Glutamatergic neuron (in vitro differentiated cells): Measurements from ENCODE around the gene GAA. TPM values are rescaled to one million over a fixed set of nuclear protein-coding genes. Genes with fewer than 3 reads are reported as not detected.
A peak's percentile ranks its signal among the peaks of the same experiment; 100 is the strongest.

Source experiments
- DNase-seq: peaks from one replicate; pipeline ENCODE4 v3.0.0; 2022
- H3K27ac Mint-ChIP-seq: one replicate; pipeline ENCODE4 v1.8.0; 2020; ENCODE audit warnings: mild to moderate bottlenecking, mixed read lengths, inconsistent platforms; ENCODE audit not compliant: unreplicated experiment
- H3K27me3 Mint-ChIP-seq: one replicate; pipeline ENCODE4 v1.8.0; 2020; ENCODE audit warnings: mild to moderate bottlenecking, moderate library complexity, mixed read lengths, inconsistent platforms; ENCODE audit not compliant: unreplicated experiment
- H3K36me3 Mint-ChIP-seq: one replicate; pipeline ENCODE4 v1.8.0; 2020; ENCODE audit warnings: mild to moderate bottlenecking, mixed read lengths, inconsistent platforms; ENCODE audit not compliant: unreplicated experiment
- H3K4me1 Mint-ChIP-seq: one replicate; pipeline ENCODE4 v1.8.0; 2020; ENCODE audit warnings: mild to moderate bottlenecking, low read depth, mixed read lengths, inconsistent platforms; ENCODE audit not compliant: unreplicated experiment
- H3K4me3 Mint-ChIP-seq: one replicate; pipeline ENCODE4 v1.8.0; 2020; ENCODE audit warnings: mild to moderate bottlenecking, mixed read lengths, inconsistent platforms; ENCODE audit not compliant: unreplicated experiment
- H3K9me3 Mint-ChIP-seq: one replicate; pipeline ENCODE4 v1.8.0; 2020; ENCODE audit warnings: mild to moderate bottlenecking, moderate library complexity, mixed read lengths, inconsistent platforms; ENCODE audit not compliant: unreplicated experiment
- long read RNA-seq: library from polyadenylated mRNA; unstranded; transcript quantifications from one replicate; pipeline ENCODE4 v2.0.0, GENCODE V29; 2020; ENCODE audit not compliant: unreplicated experiment
- total RNA-seq: library from RNA; stranded (reverse); fragmentation: NEBNext Ultra II Directional; extraction: Animal tissue kit (Norgen Biotek cat#: 25700); gene quantifications from one replicate; pipeline ENCODE4 v1.2.1, GENCODE V29; 2021; ENCODE audit not compliant: unreplicated experiment
- TF ChIP-seq, protein P1 (sequence below): fragments of 200-600 bp; sonication (generic); IDR thresholded peaks from one replicate; pipeline ENCODE4 v1.5.0; 2021; ENCODE audit not compliant: partially characterized antibody, unreplicated experiment

Gene GAA
- total RNA-seq, result 384 TPM
- long read RNA-seq, transcript GAA-202 (21 exons, 3,549 nt), result major isoform, 25 of 118 reads
- long read RNA-seq, transcript GAA-201 (20 exons, 3,626 nt), result minor isoform, 6 of 118 reads
- long read RNA-seq, partial matches to known transcripts, result 57 of 118 reads
- long read RNA-seq, other reads (novel, unspliced or antisense), result 27 of 118 reads

DNA sequence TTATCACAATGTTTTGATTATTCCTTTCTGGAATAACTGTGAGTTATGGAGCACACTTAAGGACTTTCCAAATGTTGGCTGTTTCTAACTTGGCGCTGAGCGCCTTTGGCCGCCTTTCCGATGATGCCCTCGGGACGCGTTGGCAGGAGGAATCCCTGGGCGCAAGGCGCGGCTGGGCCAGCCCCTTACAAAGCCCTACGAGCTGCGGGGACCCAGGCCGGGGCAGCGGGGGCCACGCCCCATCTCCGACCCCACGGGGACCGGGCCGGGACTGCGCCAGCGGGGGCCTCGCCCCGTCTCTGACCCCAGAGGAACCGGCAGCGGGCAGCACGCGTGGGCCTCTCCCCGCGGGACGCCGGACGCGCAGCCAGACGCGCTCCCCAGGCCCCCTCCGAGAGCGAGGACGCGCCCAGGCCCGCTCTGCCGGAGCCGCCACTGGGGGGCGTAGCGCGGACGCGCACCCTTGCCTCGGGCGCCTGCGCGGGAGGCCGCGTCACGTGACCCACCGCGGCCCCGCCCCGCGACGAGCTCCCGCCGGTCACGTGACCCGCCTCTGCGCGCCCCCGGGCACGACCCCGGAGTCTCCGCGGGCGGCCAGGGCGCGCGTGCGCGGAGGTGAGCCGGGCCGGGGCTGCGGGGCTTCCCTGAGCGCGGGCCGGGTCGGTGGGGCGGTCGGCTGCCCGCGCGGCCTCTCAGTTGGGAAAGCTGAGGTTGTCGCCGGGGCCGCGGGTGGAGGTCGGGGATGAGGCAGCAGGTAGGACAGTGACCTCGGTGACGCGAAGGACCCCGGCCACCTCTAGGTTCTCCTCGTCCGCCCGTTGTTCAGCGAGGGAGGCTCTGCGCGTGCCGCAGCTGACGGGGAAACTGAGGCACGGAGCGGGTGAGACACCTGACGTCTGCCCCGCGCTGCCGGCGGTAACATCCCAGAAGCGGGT lies at the start of gene GAA:
Gene GAA, plus strand, starts transcription at position 571 of the 935 bp plus-strand sequence. CDS start 3,006 bp downstream, outside the sequence.
- Mint-ChIP-seq H3K9me3 (peaks cover 29% of the 10 kb centered on the region), H3K27me3 (peaks cover 22% of the 10 kb centered on the region), H3K36me3 (no peaks in the 10 kb centered on the region), H3K4me3 (peak within 1 kb of the TSS; percentile 100), H3K27ac (peak within 1 kb of the TSS; percentile 100), H3K4me1 (peaks cover 38% of the 10 kb centered on the region)
- peak; percentile 93 for DNase-seq
- TF ChIP-seq, protein P1, sequence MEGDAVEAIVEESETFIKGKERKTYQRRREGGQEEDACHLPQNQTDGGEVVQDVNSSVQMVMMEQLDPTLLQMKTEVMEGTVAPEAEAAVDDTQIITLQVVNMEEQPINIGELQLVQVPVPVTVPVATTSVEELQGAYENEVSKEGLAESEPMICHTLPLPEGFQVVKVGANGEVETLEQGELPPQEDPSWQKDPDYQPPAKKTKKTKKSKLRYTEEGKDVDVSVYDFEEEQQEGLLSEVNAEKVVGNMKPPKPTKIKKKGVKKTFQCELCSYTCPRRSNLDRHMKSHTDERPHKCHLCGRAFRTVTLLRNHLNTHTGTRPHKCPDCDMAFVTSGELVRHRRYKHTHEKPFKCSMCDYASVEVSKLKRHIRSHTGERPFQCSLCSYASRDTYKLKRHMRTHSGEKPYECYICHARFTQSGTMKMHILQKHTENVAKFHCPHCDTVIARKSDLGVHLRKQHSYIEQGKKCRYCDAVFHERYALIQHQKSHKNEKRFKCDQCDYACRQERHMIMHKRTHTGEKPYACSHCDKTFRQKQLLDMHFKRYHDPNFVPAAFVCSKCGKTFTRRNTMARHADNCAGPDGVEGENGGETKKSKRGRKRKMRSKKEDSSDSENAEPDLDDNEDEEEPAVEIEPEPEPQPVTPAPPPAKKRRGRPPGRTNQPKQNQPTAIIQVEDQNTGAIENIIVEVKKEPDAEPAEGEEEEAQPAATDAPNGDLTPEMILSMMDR, result peak; percentile 88

DNA sequence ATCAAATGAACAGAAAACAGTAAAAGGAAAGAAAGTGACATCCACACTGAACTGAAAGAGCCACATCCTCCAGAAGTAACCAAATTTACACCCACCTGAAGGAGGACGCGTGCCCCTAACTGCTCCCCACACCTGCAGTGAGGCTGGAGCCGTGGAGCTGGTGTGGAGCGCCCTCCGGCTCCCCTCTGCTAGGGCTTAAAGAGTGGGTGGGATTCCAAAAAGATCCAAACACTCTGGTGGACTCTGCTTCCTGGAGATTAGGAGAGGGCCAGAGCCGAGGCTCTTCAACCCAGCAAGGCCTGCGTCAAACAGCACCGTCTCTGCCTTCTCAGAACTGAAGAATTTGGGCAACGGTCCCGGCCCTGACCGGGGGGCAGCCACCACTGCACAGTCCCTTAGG lies 49.7 kb upstream of the GAA start:
- TF ChIP-seq, protein P1, result no peak
- Mint-ChIP-seq H3K27ac (no peak overlapping the region), H3K27me3 (peaks cover 3% of the 10 kb centered on the region), H3K4me3 (no peak overlapping the region), H3K36me3 (peaks cover 18% of the 10 kb centered on the region), H3K4me1 (peaks cover 10% of the 10 kb centered on the region), H3K9me3 (peaks cover 5% of the 10 kb centered on the region)
- no peak for DNase-seq

DNA sequence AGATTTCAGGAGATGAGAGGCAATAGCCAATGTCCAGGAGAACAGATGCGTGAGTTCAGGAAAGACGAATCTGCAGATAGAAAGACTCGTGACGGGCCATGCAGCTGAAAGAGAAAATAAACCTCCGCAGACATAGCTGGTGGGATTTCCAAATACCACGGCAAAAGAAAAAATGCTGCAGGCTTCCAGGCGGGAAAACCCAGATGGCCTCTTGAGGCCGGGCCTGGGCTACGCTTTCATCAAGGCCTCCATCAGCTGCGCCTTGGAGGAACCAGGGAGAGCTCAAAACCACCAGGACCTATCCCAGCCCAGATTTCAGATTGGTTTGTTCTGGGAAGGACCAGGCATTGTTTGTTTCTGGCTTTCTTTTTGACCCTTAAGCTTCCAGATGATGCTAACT lies 48.3 kb upstream of the GAA start:
- H3K4me3 Mint-ChIP-seq, result no peak overlapping the region

DNA sequence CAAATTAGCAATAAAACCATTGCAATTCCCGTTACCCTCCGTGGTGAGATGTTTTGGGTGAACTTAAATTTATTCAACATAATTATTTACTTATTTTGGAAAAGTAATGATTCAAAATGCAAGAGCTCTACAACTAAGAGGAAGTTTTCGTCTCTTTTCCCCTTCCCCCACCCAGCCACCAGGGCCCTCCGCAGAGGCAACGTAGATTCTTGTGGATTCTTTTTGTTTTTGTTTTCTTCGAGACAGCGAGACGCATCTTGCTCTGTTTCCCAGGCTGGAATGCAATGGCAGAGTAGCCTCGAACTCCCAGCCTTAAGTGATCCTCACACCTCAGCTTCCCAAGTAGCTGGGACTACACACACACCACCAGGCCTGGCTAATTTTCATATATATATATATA lies 45.8 kb upstream of the GAA start:
- Mint-ChIP-seq H3K36me3 (peaks cover 14% of the 10 kb centered on the region), H3K27ac (no peak overlapping the region), H3K27me3 (no peaks in the 10 kb centered on the region), H3K9me3 (peaks cover under 1% of the 10 kb centered on the region), H3K4me1 (peaks cover 10% of the 10 kb centered on the region), H3K4me3 (no peak overlapping the region)
- DNase-seq, result no peak
- TF ChIP-seq, protein P1, result no peak

More for the DNA sequence above, 48.3 kb upstream of the GAA start:
- Mint-ChIP-seq H3K27me3 (peaks cover 3% of the 10 kb centered on the region), H3K27ac (no peak overlapping the region), H3K4me1 (peaks cover 10% of the 10 kb centered on the region), H3K9me3 (peaks cover 5% of the 10 kb centered on the region), H3K36me3 (peaks cover 18% of the 10 kb centered on the region)
- no peak for DNase-seq
- TF ChIP-seq, protein P1, result no peak
